Nephron progenitor cell (in vitro differentiated cells): ENCODE results near the gene CEMIP.

Source experiments
- DNase-seq: peaks from one replicate; pipeline ENCODE4 v3.0.0; 2021
- H3K27ac Mint-ChIP-seq: 2 replicates; pipeline ENCODE4 v1.8.0; 2021; ENCODE audit warnings: mild to moderate bottlenecking, moderate library complexity, mixed read lengths
- H3K27me3 Mint-ChIP-seq: 2 replicates; pipeline ENCODE4 v1.8.0; 2021; ENCODE audit warnings: mild to moderate bottlenecking, low read depth, mixed read lengths; ENCODE audit not compliant: poor library complexity
- H3K36me3 Mint-ChIP-seq: 2 replicates; pipeline ENCODE4 v1.8.0; 2021; ENCODE audit warnings: low read depth, mixed read lengths
- H3K4me1 Mint-ChIP-seq: 2 replicates; pipeline ENCODE4 v1.8.0; 2021; ENCODE audit warnings: mixed read lengths
- H3K4me3 Mint-ChIP-seq: 2 replicates; pipeline ENCODE4 v1.8.0; 2021; ENCODE audit warnings: mild to moderate bottlenecking, moderate library complexity, mixed read lengths
- H3K9me3 Mint-ChIP-seq: 2 replicates; pipeline ENCODE4 v1.8.0; 2021; ENCODE audit warnings: mild to moderate bottlenecking, moderate library complexity, mixed read lengths
- CTCF ChIP-seq: fragments of 200-600 bp; sonication (generic); IDR thresholded peaks from 2 replicates; pipeline ENCODE4 v1.5.0; 2021; ENCODE audit warnings: antibody characterized with exemption

Gene CEMIP

DNA sequence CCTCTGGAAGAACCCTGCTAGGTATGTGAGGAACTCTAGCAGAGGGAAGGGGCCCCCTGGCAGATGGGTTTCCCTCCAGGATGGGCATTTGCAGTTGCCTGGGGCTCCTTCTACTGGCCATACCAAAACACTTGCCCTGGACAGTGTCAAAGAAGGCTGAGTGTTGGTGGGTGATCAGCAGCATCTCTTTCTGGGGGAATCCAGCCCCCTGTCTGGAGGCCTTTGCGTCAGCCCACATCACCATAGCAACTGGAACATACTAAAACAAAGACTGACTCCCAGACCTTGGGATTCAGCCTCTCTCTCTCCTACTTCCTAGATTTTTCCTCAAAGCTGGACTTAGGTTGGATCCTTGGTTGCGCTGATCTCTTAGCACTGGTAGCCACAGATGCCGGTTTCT, 8.1 kb downstream of the CEMIP start:
- Mint-ChIP-seq H3K27me3 (peaks cover 38% of the 10 kb centered on the region), H3K4me3 (no peak overlapping the region), H3K27ac (no peak overlapping the region), H3K9me3 (no peaks in the 10 kb centered on the region), H3K4me1 (peaks cover 11% of the 10 kb centered on the region), H3K36me3 (no peaks in the 10 kb centered on the region)
- DNase-seq: no peak
- TF ChIP-seq CTCF: no peak

GRCh38 chr15:80788536-80788935, 9.4 kb downstream of the CEMIP start:
- Mint-ChIP-seq H3K9me3 (no peaks in the 10 kb centered on the region), H3K27ac (no peak overlapping the region), H3K36me3 (no peaks in the 10 kb centered on the region)

DNA sequence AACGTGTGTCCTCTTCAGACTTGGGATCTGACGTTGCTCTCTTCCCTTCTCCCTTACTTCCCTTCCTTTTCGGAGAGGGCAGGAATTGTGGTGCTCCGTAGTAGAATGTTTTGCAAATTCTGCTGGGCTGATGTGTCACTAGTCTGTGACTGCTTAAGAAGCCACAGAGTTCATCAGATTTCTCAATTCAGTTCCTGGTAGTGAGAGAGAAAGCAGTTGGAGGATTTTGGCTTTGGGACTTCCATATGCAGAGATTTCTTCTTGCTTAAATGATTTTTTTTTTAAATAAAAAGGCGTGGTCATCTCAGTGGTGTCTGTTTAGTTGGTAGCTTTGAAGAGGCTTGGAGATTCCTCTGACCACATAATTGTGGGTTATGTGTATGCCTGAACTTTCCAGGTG, 10.1 kb downstream of the CEMIP start:
- Mint-ChIP-seq H3K4me3 (no peak overlapping the region), H3K27ac (no peak overlapping the region), H3K27me3 (peaks cover 42% of the 10 kb centered on the region), H3K9me3 (no peaks in the 10 kb centered on the region), H3K4me1 (peaks cover 11% of the 10 kb centered on the region), H3K36me3 (no peaks in the 10 kb centered on the region)
- TF ChIP-seq CTCF: no peak
- DNase-seq: no peak

More at GRCh38 chr15:80788536-80788935, 9.4 kb downstream of the CEMIP start:
- no peak for TF ChIP-seq CTCF
- peaks cover 38% of the 10 kb centered on the region for H3K27me3 Mint-ChIP-seq
- peaks cover 11% of the 10 kb centered on the region for H3K4me1 Mint-ChIP-seq
- DNase-seq: no peak
- H3K4me3 Mint-ChIP-seq: no peak overlapping the region

- H3K36me3 Mint-ChIP-seq: no peaks in the 10 kb centered on the region
- H3K27me3 Mint-ChIP-seq: peaks cover 46% of the 10 kb centered on the region
- H3K4me3 Mint-ChIP-seq: no peak overlapping the region
- no peak for DNase-seq
- H3K9me3 Mint-ChIP-seq: no peaks in the 10 kb centered on the region
- H3K4me1 Mint-ChIP-seq: peaks cover 9% of the 10 kb centered on the region
- TF ChIP-seq CTCF: no peak
- no peak overlapping the region for H3K27ac Mint-ChIP-seq
Observed at GRCh38 chr15:80789796-80790195, 10.6 kb downstream of the CEMIP start.

- Mint-ChIP-seq H3K4me1 (peaks cover 7% of the 10 kb centered on the region), H3K4me3 (no peak overlapping the region), H3K9me3 (no peaks in the 10 kb centered on the region), H3K27me3 (peaks cover 50% of the 10 kb centered on the region), H3K36me3 (no peaks in the 10 kb centered on the region), H3K27ac (no peak overlapping the region)
- TF ChIP-seq CTCF: no peak
- no peak for DNase-seq
Observed at GRCh38 chr15:80790236-80790635, 11.1 kb downstream of the CEMIP start.

DNA sequence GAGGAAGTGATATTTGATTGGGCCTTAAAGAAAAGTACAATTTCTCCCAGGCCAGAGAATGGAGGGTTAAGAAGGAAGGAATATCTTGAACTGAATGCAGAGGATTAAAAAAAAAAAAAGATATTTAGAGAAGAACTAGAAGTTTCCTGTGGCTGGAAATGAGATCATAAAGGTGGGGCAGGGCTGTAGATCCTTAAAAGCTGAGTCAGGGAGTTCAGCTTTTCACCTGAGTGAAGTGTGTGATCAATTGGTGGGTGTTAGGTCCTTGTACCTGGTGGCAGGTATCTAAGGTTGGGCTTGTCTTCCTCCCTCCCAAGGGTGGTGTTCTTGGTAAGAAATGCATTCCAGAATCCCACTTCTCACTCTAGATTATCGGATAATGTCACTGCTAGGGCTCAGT, 11.8 kb downstream of the CEMIP start:
- no peak overlapping the region for H3K4me3 Mint-ChIP-seq
- H3K27me3 Mint-ChIP-seq: peaks cover 53% of the 10 kb centered on the region
- no peak overlapping the region for H3K27ac Mint-ChIP-seq
- no peak for DNase-seq
- peaks cover 7% of the 10 kb centered on the region for H3K4me1 Mint-ChIP-seq
- H3K9me3 Mint-ChIP-seq: no peaks in the 10 kb centered on the region
- no peak for TF ChIP-seq CTCF
- H3K36me3 Mint-ChIP-seq: no peaks in the 10 kb centered on the region
